Suprapubic skin (tissue), 4 donors: ENCODE results near the gene SIVA1. TPM values are rescaled to one million over a fixed set of nuclear protein-coding genes. Genes with fewer than 3 reads are reported as not detected.

ENCODE experiments used
- DNase-seq, 2 donors: peaks; one replicate each; pipeline ENCODE4 v3.0.0-alpha.2; 2019; ENCODE audit warnings: low spot score in 2 of 2
- H3K27ac ChIP-seq: fragments of 200-600 bp; sonication (generic); one replicate; pipeline ENCODE4 v1.5.1; 2019
- H3K27me3 ChIP-seq: fragments of 200-600 bp; sonication (generic); one replicate; pipeline ENCODE4 v1.5.1; 2019
- H3K36me3 ChIP-seq: fragments of 200-600 bp; sonication (generic); one replicate; pipeline ENCODE4 v1.5.1; 2019
- H3K4me1 ChIP-seq: fragments of 200-600 bp; sonication (generic); one replicate; pipeline ENCODE4 v1.5.1; 2019
- H3K4me3 ChIP-seq: fragments of 200-600 bp; sonication (generic); one replicate; pipeline ENCODE4 v1.5.1; 2019; ENCODE audit warnings: mild to moderate bottlenecking
- H3K9me3 ChIP-seq: fragments of 200-600 bp; sonication (generic); one replicate; pipeline ENCODE4 v1.5.1; 2019
- CTCF ChIP-seq, 2 donors: fragments of 200-600 bp in 1 of 2; fragments of 450-650 bp in 1 of 2; sonication (generic) in 1 of 2; IDR thresholded peaks; one replicate each; pipeline ENCODE4 v1.5.1; 2016 to 2019; ENCODE audit warnings: antibody characterized with exemption in 2 of 2, mild to moderate bottlenecking in 1 of 2, moderate library complexity in 1 of 2
- EP300 ChIP-seq: sonication (generic); formaldehyde crosslinking; IDR thresholded peaks from one replicate; pipeline ENCODE4 v1.6.1; 2017; ENCODE audit warnings: antibody characterized with exemption
- POLR2A ChIP-seq, 2 donors: fragments of 450-650 bp; IDR thresholded peaks; one replicate each; pipeline ENCODE4 v1.6.1; 2017; ENCODE audit warnings: antibody characterized with exemption in 2 of 2, mild to moderate bottlenecking in 2 of 2, moderate library complexity in 2 of 2
- POLR2AphosphoS5 ChIP-seq, 3 donors: sonication (generic); formaldehyde crosslinking; IDR thresholded peaks; one replicate each; pipeline ENCODE4 v1.6.1; 2017; ENCODE audit warnings: antibody characterized with exemption in 3 of 3
- WGBS: methylation state at CpG from one replicate; pipeline ENCODE4 v1.1.5; 2018; 5-methylcytosine and 5-hydroxymethylcytosine counted together
- total RNA-seq, 4 donors: library from RNA; depleted of rRNA; stranded (reverse); fragments of >200 nt; gene quantifications; one replicate each; pipeline ENCODE4 v1.1.0, GENCODE V29; 2016

The SIVA1 gene
- total RNA-seq, 4 donors from 2014 or later, result 94.0 to 159 (median 142) TPM

DNA sequence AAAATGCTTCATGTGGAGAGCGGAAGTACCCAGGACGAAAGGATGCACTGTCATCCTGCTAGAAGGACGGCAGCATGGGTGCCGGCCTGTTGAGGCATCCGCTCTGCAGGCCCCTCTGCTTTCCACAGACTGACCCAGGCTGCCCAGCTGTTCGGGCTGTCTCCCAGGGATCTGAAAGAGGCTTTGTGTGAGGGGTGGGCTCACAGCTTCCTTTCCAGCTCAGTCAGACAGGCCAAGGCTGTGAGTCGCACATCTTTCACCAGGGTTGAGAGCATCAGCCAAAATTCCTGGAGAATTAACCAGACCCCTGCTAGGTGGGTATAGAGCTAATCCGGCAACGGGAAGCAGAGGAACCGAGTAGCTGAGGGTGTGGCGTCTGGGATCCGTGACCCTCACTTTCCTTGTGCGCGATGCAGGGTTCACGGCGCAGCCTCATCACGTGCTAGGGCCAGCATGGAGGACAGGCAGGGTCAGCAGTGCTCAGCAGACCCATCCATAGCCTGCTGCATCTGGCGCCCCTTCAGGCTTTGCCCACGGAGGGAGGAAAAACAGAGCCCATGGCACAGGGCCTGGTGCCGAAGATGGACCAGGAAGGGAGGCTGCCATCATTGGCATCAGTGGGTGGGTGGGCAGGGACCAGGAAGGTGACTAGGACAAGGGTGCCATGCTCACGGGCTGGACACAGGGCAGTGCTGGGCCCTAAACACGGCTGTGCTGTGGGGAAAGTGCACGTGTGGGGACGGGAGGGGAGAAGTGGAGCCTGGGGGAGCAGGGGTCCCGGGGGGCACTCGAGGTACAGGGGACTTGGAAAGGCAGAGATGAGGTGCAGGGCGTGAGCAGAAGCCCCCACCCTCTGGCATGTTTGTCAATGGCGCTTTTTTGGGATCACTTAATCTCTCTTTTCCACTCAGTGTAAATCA, 9.2 kb upstream of the SIVA1 start:
- no peaks in the 10 kb centered on the region for H3K36me3 ChIP-seq
- H3K27ac ChIP-seq, result no peak overlapping the region
- no peak for DNase-seq
- WGBS, result 92% methylated on average over 27 of the region's 28 CpGs
- TF ChIP-seq EP300 (no peak), POLR2A (IDR thresholded peaks at IDR 0.05) (no peak), POLR2AphosphoS5 (IDR thresholded peaks at IDR 0.05) (no peak), CTCF (IDR thresholded peaks at IDR 0.05) (no peak)
- H3K4me3 ChIP-seq, result no peak overlapping the region
- no peaks in the 10 kb centered on the region for H3K9me3 ChIP-seq
- H3K27me3 ChIP-seq, result no peaks in the 10 kb centered on the region
- peaks cover 32% of the 10 kb centered on the region for H3K4me1 ChIP-seq

DNA sequence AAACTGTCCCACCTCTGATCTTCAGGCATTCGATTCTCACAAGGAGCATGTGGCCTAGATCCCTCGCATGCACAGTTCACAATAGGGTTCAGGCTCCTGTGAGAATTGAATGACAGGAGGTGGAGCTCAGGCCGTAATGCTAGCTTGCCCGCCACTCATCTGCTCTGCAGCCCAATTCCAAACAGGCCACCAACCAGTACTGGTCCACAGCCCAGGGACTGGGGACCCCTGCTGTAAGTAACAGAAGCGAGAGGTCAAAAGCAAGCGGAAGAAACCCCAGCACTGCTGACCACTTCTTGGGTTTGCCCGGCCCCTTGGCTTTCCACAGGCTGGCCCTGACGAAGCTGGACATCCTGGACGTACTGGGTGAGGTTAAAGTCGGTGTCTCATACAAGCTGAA, 8.5 kb upstream of the SIVA1 start:
- 95% methylated on average over 7 of the region's 10 CpGs for WGBS
- H3K27ac ChIP-seq, result no peak overlapping the region
- no peaks in the 10 kb centered on the region for H3K36me3 ChIP-seq
- TF ChIP-seq EP300, result no peak
- TF ChIP-seq POLR2A (IDR thresholded peaks at IDR 0.05), result no peak
- no peak for TF ChIP-seq CTCF (IDR thresholded peaks at IDR 0.05)
- no peak for TF ChIP-seq POLR2AphosphoS5 (IDR thresholded peaks at IDR 0.05)
- no peak overlapping the region for H3K4me3 ChIP-seq
- H3K27me3 ChIP-seq, result no peaks in the 10 kb centered on the region
- no peaks in the 10 kb centered on the region for H3K9me3 ChIP-seq
- DNase-seq, result no peak
- H3K4me1 ChIP-seq, result peaks cover 40% of the 10 kb centered on the region

DNA sequence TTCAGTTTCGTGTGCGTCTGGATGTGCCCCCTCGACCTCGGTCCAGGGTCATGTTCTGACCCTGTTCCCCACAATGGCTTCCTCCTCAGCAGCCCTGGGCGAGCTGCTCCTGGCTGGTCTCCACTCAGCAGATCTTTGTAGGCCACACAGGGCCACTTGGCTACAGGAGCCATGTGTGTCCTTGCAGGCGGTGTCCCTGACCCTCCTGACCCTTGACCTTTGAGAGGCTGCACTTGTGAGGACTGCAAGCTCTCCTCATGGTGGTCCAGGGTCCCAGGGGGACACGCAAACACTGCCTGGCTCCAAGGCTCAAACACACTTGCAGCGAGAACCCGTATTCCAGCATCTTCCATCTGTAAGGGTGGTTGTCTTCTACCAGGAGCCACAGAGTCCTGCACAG, 7.5 kb upstream of the SIVA1 start:
- no peak for DNase-seq
- Histone ChIP-seq H3K4me1 (peaks cover 44% of the 10 kb centered on the region), H3K4me3 (no peak overlapping the region), H3K36me3 (no peaks in the 10 kb centered on the region), H3K27ac (no peak overlapping the region), H3K9me3 (no peaks in the 10 kb centered on the region), H3K27me3 (no peaks in the 10 kb centered on the region)
- no peak for TF ChIP-seq EP300
- TF ChIP-seq POLR2A (IDR thresholded peaks at IDR 0.05), result no peak
- 88% methylated on average over 8 of the region's 9 CpGs for WGBS

DNA sequence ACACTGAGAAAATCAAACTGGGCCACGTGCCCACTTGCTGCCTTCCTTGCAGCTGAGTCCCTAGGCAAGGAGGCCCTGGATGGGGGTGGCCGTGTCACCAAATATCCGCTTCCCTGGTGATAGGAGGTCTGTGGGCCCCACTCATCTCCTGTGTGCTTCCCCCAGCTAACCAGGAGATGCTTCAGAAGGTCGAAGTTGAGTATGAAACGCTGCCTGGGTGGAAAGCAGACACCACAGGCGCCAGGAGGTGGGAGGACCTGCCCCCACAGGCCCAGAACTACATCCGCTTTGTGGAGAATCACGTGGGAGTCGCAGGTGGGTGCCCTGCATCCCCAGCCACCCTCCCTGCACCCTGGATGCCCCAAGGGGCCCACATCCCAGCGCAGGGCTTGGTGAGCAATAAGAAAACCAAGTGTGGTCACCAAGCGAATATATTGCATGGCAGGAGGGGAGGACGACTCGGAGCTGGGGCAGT, 6.8 kb upstream of the SIVA1 start:
- Histone ChIP-seq H3K36me3 (no peaks in the 10 kb centered on the region), H3K4me3 (no peak overlapping the region), H3K9me3 (no peaks in the 10 kb centered on the region), H3K27ac (no peak overlapping the region), H3K27me3 (no peaks in the 10 kb centered on the region), H3K4me1 (peaks cover 44% of the 10 kb centered on the region)
- no peak for DNase-seq
- 73% methylated on average over 12 of the region's 13 CpGs for WGBS
- TF ChIP-seq POLR2AphosphoS5 (IDR thresholded peaks at IDR 0.05), result no peak
- no peak for TF ChIP-seq POLR2A (IDR thresholded peaks at IDR 0.05)
- no peak for TF ChIP-seq EP300
- no peak for TF ChIP-seq CTCF (IDR thresholded peaks at IDR 0.05)

DNA sequence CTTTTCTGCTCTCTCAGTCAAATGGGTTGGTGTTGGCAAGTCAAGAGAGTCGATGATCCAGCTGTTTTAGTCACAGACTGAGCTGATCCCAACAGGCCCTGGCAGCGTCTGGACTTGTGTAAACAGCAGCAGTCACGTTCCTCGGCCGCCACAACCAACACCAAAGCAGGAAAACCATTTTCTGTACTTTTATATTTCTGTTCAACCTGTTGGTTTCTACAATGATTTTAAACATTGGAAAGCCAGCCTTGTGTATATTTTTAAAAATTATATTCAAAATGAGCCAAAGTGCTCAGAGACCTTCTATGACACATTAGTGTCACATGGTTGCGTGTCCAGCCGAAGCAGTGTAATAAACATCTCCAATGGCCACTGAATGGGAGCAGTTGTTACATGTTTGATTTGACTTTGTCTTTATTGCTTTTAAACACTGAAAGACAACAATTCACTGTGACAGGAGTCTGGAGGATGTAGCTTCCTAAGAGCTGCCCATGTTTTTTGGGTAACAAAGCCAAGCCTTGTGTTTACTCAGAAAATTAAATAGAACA, 5.9 kb upstream of the SIVA1 start:
- H3K36me3 ChIP-seq, result no peaks in the 10 kb centered on the region
- peaks cover 48% of the 10 kb centered on the region for H3K4me1 ChIP-seq
- H3K9me3 ChIP-seq, result no peaks in the 10 kb centered on the region
- no peak for DNase-seq
- TF ChIP-seq CTCF (IDR thresholded peaks at IDR 0.05) (no peak), POLR2A (IDR thresholded peaks at IDR 0.05) (no peak), POLR2AphosphoS5 (IDR thresholded peaks at IDR 0.05) (no peak), EP300 (no peak)
- H3K4me3 ChIP-seq, result no peak overlapping the region
- 34% methylated on average over 7 of the region's 7 CpGs for WGBS
- H3K27me3 ChIP-seq, result no peaks in the 10 kb centered on the region
- peak overlapping the region; percentile 27 for H3K27ac ChIP-seq
